Fibroblast of the aortic adventitia (primary cell): Measurements from ENCODE around the gene RYK. TPM values are rescaled to one million over a fixed set of nuclear protein-coding genes. Genes with fewer than 3 reads are reported as not detected.

Source experiments
- DNase-seq: peaks from one replicate; pipeline ENCODE4 v3.0.0-alpha.2; 2010; ENCODE audit warnings: low read depth
- H3K4me3 ChIP-seq: 2 replicates; pipeline ENCODE4 v1.5.1; 2011; ENCODE audit warnings: low read depth, mild to moderate bottlenecking, control low read depth, low read length, moderate library complexity
- total RNA-seq: library from RNA; depleted of rRNA; stranded (reverse); fragments of >200 nt; gene quantifications from 2 replicates; pipeline ENCODE4 v1.2.3, GENCODE V29; 2012; ENCODE audit warnings: low replicate concordance
- TF ChIP-seq, protein P1 (sequence below): IDR thresholded peaks from 2 replicates; pipeline ENCODE4 v1.5.1; 2011; ENCODE audit warnings: mild to moderate bottlenecking, low read length, control low read depth, inconsistent platforms; ENCODE audit not compliant: insufficient read depth

RYK gene
- total RNA-seq, 1 donor: 87.2 TPM

DNA sequence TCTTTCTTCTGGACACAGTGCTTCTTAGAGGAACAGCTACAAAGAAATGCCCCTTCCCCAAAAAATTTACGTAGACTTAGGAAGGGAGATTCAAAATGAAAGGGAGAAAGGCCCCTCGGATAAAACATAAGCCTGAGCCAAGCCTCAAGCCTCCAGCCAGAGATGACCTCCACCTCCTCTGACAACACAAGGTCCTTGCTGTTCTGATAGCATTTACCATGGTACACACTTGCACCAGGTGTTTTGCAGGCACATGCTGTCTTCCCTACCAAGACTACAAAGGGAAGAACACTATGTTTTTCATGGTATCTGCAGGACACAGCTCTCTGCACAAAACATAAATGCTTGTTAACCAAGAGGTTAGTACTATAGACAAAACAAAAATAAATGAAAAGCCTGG is 27.8 kb downstream of the RYK start:
- no peak overlapping the region for H3K4me3 ChIP-seq
- no peak for DNase-seq
- TF ChIP-seq, protein P1, sequence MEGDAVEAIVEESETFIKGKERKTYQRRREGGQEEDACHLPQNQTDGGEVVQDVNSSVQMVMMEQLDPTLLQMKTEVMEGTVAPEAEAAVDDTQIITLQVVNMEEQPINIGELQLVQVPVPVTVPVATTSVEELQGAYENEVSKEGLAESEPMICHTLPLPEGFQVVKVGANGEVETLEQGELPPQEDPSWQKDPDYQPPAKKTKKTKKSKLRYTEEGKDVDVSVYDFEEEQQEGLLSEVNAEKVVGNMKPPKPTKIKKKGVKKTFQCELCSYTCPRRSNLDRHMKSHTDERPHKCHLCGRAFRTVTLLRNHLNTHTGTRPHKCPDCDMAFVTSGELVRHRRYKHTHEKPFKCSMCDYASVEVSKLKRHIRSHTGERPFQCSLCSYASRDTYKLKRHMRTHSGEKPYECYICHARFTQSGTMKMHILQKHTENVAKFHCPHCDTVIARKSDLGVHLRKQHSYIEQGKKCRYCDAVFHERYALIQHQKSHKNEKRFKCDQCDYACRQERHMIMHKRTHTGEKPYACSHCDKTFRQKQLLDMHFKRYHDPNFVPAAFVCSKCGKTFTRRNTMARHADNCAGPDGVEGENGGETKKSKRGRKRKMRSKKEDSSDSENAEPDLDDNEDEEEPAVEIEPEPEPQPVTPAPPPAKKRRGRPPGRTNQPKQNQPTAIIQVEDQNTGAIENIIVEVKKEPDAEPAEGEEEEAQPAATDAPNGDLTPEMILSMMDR: no peak

DNA sequence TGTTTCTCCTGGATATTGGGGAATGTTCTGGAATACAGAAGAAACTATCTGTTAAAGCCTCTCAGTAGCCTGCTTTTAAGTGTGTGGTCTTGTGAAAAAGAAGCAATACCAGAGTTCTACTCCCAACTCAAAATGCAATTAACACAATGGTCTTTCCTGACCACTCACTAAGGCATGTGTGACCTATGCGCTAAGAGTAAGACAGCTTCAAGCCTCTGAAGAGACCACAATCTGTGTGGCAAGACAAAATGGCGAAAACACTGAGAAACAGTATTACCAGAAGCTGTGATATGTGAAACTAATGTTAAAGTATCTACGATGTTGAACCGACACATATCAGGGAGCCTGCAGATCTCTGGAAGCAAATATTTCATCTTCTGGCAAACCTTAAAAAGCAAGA is 33.8 kb downstream of the RYK start:
- TF ChIP-seq, protein P1: no peak
- H3K4me3 ChIP-seq: no peak overlapping the region
- DNase-seq: no peak

DNA sequence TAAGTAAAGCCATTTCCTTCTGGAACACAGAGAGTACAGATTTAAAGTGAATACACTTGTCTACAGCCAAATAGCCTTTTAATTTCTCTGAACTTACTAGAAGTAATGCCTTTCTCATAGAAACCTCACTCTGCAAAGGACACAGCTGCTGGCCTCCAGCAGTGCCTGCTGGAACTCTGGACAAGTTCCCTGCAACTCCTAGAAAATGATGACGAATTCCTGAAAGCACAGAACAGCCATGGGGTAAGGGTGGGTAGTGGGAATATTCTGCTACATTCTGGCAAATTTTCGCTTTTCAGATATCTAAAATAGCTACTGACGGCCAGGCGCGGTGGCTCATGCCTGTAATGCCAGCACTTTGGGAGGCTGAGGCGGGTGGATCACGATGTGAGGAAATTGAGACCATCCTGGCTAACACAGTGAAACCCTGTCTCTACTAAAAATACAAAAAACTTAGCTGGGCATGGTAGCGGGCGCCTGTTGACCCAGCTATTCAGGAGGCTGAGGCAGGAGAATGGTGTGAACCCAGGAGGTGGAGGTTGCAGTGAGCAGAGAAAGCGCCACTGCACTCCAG is 34.4 kb downstream of the RYK start:
- TF ChIP-seq, protein P1: no peak
- no peak for DNase-seq
- no peak overlapping the region for H3K4me3 ChIP-seq

DNA sequence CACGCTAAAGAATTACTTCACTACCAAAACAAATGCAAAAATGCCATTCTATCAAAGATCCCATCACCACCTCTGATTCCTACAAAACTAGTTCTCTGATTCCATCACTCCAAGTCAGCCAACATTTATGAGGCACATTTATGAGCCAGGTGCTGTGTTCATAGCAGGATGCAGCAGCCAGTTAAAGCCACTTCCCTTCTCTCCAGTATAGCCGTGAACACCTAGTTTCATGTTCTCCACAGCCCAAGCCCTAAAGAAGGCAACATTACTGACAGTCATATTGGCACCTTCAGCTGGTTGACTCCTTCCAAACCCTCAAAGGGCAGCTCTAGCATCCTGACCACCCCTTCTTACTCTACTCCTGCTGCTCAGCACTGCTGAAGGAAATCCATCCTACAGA is 36.4 kb downstream of the RYK start:
- H3K4me3 ChIP-seq: no peak overlapping the region
- DNase-seq: no peak
- TF ChIP-seq, protein P1: no peak

DNA sequence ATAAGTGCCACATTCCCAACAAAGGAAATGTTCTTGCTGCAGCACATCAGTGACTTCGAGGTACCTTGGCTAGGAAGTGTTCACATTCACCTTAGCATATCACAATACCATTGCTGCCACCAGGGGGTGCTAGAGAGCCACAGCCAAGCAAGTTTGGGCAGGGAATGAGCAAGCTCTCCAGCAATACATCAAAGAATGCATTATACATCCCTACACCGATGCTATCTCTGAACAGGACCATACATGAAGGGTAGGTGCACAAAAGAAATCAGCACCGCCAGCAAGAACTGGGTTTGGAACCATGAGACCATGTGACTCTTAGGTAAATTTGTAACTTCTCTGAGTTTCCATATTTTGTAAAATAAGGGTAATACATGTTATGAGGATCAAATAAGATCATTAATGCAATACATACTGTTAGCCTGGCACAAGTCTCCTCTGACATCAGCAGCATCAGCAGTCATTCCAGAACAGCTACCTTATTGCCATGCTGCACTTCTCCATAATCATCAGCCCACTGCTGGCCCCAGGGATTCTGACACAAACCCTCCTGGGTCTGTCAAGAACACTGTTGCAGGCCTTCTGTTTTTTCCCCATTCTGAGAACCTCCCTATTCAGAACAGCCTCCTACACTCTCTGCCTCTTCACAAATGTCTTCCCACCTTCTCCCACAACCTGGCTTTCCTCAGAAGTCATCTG is 37.5 kb downstream of the RYK start:
- TF ChIP-seq, protein P1: peak; percentile 99
- peak; percentile 81 for DNase-seq
- H3K4me3 ChIP-seq: no peak overlapping the region

DNA sequence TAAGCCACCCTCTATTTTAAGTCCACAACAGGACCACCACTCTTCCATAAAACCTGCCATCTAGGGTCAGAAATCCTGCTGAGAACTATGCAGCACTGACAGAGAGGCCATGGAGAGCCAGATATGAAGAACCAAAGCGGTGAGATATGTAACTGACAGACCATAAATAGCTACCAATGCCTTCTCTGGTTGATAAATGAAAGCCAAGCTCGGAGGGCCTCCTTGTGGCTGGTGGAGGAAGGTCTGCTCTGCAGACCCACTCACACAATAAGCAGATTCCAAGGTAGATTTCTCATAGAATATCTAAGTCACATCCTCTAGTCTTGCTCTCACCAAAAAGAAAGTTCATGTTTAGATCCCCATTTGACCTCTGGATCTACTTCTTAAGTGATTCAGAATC is 38.9 kb downstream of the RYK start:
- TF ChIP-seq, protein P1: peak; percentile 79
- DNase-seq: peak; percentile 55
- no peak overlapping the region for H3K4me3 ChIP-seq
